PC-3 (cell line): ENCODE data around the gene ARHGAP9.

Source experiments
- EZH2 ChIP-seq: fragments of 300-600 bp; sonication (generic); IDR thresholded peaks from one replicate; pipeline ENCODE4 v1.6.1; 2017; ENCODE audit warnings: antibody characterized with exemption, mild to moderate bottlenecking, low read length; ENCODE audit not compliant: unreplicated experiment
- EZH2phosphoT487 ChIP-seq: fragments of 300-600 bp; sonication (generic); IDR thresholded peaks from 2 replicates; pipeline ENCODE4 v1.6.1; 2018; ENCODE audit warnings: mild to moderate bottlenecking, antibody characterized with exemption, low read length, borderline replicate concordance
- TF ChIP-seq, protein P1 (sequence below): fragments of 300-600 bp; sonication (generic); conservative IDR thresholded peaks from 2 replicates; pipeline ENCODE4 v1.5.1; 2017; ENCODE audit warnings: antibody characterized with exemption, low read depth, mild to moderate bottlenecking, low read length

DNA sequence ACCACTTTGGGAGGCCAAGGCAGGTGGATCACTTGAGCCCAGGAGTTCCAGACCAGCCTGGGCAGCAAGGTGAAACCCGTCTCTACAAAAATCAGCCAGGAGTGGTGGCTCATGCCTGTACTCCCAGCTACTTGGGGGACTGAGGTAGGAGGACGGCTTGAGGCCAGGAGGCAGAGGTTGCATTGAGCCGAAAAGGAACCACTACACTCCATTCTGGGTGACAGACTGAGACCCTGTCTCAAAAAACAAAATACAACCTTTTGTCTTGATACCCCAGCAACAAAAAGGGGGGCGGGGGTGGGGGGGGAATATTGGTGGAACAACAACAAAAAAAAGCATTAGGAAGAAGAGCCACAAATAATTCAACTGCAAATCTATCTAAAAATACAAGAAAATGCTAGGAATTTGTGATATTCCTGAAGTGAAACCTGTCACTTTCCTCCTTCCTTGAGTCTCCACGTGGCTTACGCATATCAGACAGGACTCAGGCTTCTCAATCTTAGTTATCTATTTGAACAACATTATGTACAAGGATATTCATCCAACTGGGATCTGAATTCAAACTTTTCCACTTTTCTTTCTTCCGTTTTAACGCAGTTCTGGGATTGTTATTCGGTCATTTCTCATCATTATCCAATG, 50.1 kb downstream of the ARHGAP9 start:
- TF ChIP-seq, protein P1, sequence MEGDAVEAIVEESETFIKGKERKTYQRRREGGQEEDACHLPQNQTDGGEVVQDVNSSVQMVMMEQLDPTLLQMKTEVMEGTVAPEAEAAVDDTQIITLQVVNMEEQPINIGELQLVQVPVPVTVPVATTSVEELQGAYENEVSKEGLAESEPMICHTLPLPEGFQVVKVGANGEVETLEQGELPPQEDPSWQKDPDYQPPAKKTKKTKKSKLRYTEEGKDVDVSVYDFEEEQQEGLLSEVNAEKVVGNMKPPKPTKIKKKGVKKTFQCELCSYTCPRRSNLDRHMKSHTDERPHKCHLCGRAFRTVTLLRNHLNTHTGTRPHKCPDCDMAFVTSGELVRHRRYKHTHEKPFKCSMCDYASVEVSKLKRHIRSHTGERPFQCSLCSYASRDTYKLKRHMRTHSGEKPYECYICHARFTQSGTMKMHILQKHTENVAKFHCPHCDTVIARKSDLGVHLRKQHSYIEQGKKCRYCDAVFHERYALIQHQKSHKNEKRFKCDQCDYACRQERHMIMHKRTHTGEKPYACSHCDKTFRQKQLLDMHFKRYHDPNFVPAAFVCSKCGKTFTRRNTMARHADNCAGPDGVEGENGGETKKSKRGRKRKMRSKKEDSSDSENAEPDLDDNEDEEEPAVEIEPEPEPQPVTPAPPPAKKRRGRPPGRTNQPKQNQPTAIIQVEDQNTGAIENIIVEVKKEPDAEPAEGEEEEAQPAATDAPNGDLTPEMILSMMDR: no peak
- TF ChIP-seq EZH2 (no peak), EZH2phosphoT487 (no peak)
